Breast epithelium (tissue), 4 donors: Measurements from ENCODE around the gene RHOJ. TPM values are rescaled to one million over a fixed set of nuclear protein-coding genes. Genes with fewer than 3 reads are reported as not detected.

Experiments
- DNase-seq, 2 donors: peaks; one replicate each; pipeline ENCODE4 v3.0.0-alpha.2; 2019; ENCODE audit warnings: low spot score in 2 of 2
- H3K27ac ChIP-seq, 2 donors: fragments of 200-600 bp; sonication (generic) in 1 of 2; one replicate each; pipeline ENCODE4 v1.5.1; 2016 to 2019; ENCODE audit warnings: mild to moderate bottlenecking in 1 of 2
- H3K27me3 ChIP-seq, 2 donors: fragments of 200-600 bp; sonication (generic) in 1 of 2; one replicate each; pipeline versions ENCODE4 v1.5.1 to v1.6.0; 2017 to 2019; ENCODE audit warnings: control low read depth in 1 of 2, mild to moderate bottlenecking in 1 of 2
- H3K36me3 ChIP-seq: fragments of 200-600 bp; one replicate; pipeline ENCODE4 v1.5.1; 2019
- H3K4me1 ChIP-seq, 2 donors: fragments of 200-600 bp; sonication (generic); one replicate each; pipeline ENCODE4 v1.5.1; 2016 to 2019; ENCODE audit warnings: control low read depth in 1 of 2
- H3K4me3 ChIP-seq, 3 donors: fragments of 200-600 bp; sonication (generic); 1 replicate in 2 of 3; 2 replicates in 1 of 3; pipeline ENCODE4 v1.5.1; 2016 to 2019; ENCODE audit warnings: mild to moderate bottlenecking in 3 of 3, moderate library complexity in 2 of 3
- H3K9me3 ChIP-seq, 2 donors: fragments of 200-600 bp; sonication (generic) in 1 of 2; one replicate each; pipeline ENCODE4 v1.5.1; 2016 to 2019; ENCODE audit warnings: control low read depth in 1 of 2
- CTCF ChIP-seq, 3 donors: fragments of 450-650 bp; IDR thresholded peaks; one replicate each; pipeline ENCODE4 v1.5.1; 2016 to 2017; ENCODE audit warnings: antibody characterized with exemption in 3 of 3, mild to moderate bottlenecking in 3 of 3, moderate library complexity in 3 of 3
- POLR2A ChIP-seq: fragments of 450-650 bp; IDR thresholded peaks from one replicate; pipeline ENCODE4 v1.6.1; 2016; ENCODE audit warnings: antibody characterized with exemption, mild to moderate bottlenecking, moderate library complexity
- POLR2AphosphoS5 ChIP-seq, 3 donors: sonication (generic); formaldehyde crosslinking; IDR thresholded peaks; one replicate each; pipeline ENCODE4 v1.6.1; 2017; ENCODE audit warnings: antibody characterized with exemption in 3 of 3
- intact Hi-C: fragments of 100-400 bp; cut with DNase I; formaldehyde crosslinking; loops from one replicate; pipeline ENCODE4 v1.15.1; 2023; ENCODE audit warnings: low total_unique reads
- total RNA-seq, 3 donors: library from RNA; depleted of rRNA; stranded (reverse); fragments of >200 nt; gene quantifications; one replicate each; pipeline ENCODE4 v1.1.0, GENCODE V29; 2016

The RHOJ gene
- total RNA-seq, 3 donors from 2014 or later: 2.4 to 12.5 (median 11.4) TPM

DNA sequence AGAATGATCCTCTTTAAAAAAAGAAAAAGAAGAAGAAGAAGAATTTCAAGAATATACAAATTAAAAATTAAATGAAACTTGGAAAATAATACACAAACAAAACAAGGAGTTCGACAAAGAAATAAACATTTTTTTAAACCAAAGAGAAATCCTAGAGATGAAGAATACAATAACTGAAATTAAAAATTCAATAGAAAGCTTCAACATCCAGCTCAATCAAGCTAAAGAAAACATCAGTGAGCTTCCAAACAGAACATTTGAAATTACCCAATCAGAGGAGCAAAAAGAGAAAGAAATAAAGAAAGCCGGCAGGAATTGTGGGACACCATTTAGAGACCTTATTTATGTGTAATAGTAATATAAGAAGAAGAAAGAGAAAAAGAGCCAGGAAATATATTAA is 37.2 kb upstream of the RHOJ start:
- Histone ChIP-seq H3K9me3 (peaks cover 0 to 8% of the 10 kb centered on the region in 2 donors), H3K36me3 (no peaks in the 10 kb centered on the region), H3K4me3 (no peak overlapping the region), H3K27ac (no peak overlapping the region), H3K4me1 (no peaks in the 10 kb centered on the region), H3K27me3 (no peaks in the 10 kb centered on the region)
- no peak for DNase-seq
- no peak for TF ChIP-seq POLR2A
- no peak for TF ChIP-seq POLR2AphosphoS5 (IDR thresholded peaks at IDR 0.05)
- TF ChIP-seq CTCF (IDR thresholded peaks at IDR 0.05): no peak
- intact Hi-C loops: no loop called here

- H3K4me1 ChIP-seq: peaks cover 0 to 7% of the 10 kb centered on the region in 2 donors
- H3K27ac ChIP-seq: peak overlapping the region in 1 of 2 donors; percentile 34
- no peaks in the 10 kb centered on the region for H3K9me3 ChIP-seq
- no peaks in the 10 kb centered on the region for H3K36me3 ChIP-seq
- TF ChIP-seq POLR2A: no peak
- TF ChIP-seq CTCF (IDR thresholded peaks at IDR 0.05): peak; percentile 16 to 63 (median 45)
- TF ChIP-seq POLR2AphosphoS5 (IDR thresholded peaks at IDR 0.05): peak in 1 of 3 donors; percentile 19
- no peaks in the 10 kb centered on the region for H3K27me3 ChIP-seq
- no peak overlapping the region for H3K4me3 ChIP-seq
- intact Hi-C loops: no loop called here
- no peak for DNase-seq
Observed at GRCh38 chr14:63174760-63175191, 29.5 kb upstream of the RHOJ start.

- peaks cover 0 to 8% of the 10 kb centered on the region in 2 donors for H3K4me1 ChIP-seq
- no peak for DNase-seq
- H3K4me3 ChIP-seq: no peak overlapping the region
- TF ChIP-seq POLR2AphosphoS5 (IDR thresholded peaks at IDR 0.05) (no peak), CTCF (IDR thresholded peaks at IDR 0.05) (no peak), POLR2A (no peak)
- H3K36me3 ChIP-seq: no peaks in the 10 kb centered on the region
- no peak overlapping the region for H3K27ac ChIP-seq
- no peaks in the 10 kb centered on the region for H3K27me3 ChIP-seq
- intact Hi-C loops: no loop called here
- H3K9me3 ChIP-seq: no peaks in the 10 kb centered on the region
Observed at GRCh38 chr14:63175531-63175930, 28.7 kb upstream of the RHOJ start.

DNA sequence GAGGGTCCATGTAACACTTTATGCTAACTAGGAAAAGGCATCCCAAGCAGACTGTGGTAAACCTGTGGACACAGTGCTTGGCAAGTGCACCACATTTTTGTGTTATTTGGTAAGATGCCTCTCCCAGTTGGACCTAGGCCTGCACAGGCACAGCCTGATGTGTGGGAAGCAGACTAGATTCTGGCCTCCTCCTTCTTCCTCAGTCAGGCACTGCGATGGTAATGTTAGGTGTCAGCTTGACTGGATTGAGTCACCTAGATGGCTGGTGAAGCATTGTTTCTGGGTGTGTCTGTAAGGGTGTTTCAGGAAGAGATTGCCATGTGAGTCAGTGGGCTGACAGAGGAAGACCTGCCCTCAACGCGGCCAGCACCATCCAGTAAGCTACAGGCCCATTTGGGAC is 25.3 kb upstream of the RHOJ start:
- peak in 1 of 2 donors; percentile 33 for DNase-seq
- no peaks in the 10 kb centered on the region for H3K27me3 ChIP-seq
- H3K4me3 ChIP-seq: no peak overlapping the region
- TF ChIP-seq POLR2A (no peak), CTCF (IDR thresholded peaks at IDR 0.05) (no peak), POLR2AphosphoS5 (IDR thresholded peaks at IDR 0.05) (no peak)
- no peaks in the 10 kb centered on the region for H3K9me3 ChIP-seq
- H3K36me3 ChIP-seq: no peaks in the 10 kb centered on the region
- H3K4me1 ChIP-seq: peaks cover 0 to 8% of the 10 kb centered on the region in 2 donors
- peak overlapping the region; percentile 22 to 67 for H3K27ac ChIP-seq
- intact Hi-C loops: no loop called here

DNA sequence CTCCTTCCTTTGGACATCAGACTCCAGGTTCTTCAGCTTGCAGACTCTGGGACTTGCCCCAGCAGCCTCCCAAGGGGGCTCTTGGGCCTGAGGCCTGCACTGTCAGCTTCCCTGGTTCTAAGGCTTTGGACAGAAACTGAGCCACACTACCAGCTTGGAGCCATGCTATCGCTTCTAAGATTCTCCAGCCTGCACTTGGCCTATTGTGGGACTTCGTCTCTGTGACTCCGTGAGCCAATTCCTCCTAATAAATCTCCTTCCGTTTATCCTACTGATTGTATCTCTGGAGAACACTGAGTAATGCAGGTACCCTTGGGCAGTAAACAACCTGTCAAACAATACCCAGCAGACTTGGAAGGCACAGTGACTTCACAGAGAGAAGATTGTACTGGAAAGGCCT is 24.9 kb upstream of the RHOJ start:
- H3K27ac ChIP-seq: peak overlapping the region; percentile 22 to 67
- no peak overlapping the region for H3K4me3 ChIP-seq
- no peak for TF ChIP-seq CTCF (IDR thresholded peaks at IDR 0.05)
- TF ChIP-seq POLR2AphosphoS5 (IDR thresholded peaks at IDR 0.05): no peak
- no peak for TF ChIP-seq POLR2A
- H3K4me1 ChIP-seq: peaks cover 0 to 8% of the 10 kb centered on the region in 2 donors
- DNase-seq: no peak
- intact Hi-C loops: no loop called here
- no peaks in the 10 kb centered on the region for H3K36me3 ChIP-seq
- no peaks in the 10 kb centered on the region for H3K9me3 ChIP-seq
- H3K27me3 ChIP-seq: no peaks in the 10 kb centered on the region
